CD8-positive, alpha-beta memory T cell (primary cell): Measurements from ENCODE around the gene GLDN. TPM values are rescaled to one million over a fixed set of nuclear protein-coding genes. Genes with fewer than 3 reads are reported as not detected.

Source experiments
- CTCF ChIA-PET: fragments of 350-600 bp; sonication (Branson Sonifier 250); formaldehyde crosslinking; loops from one replicate; lab custom pipeline; 2021; ENCODE audit warnings: antibody characterized with exemption; lab: Charles Lee
- POLR2A ChIA-PET: fragments of 350-600 bp; sonication (Branson Sonifier 250); formaldehyde crosslinking; loops from one replicate; lab custom pipeline; 2021; ENCODE audit warnings: antibody characterized with exemption; lab: Charles Lee
- DNase-seq, 5 donors: peaks; one replicate each; pipeline versions ENCODE4 v3.0.0 to v3.0.0-alpha.2; 2020 to 2022; ENCODE audit warnings: mixed read lengths in 1 of 5
- H3K27ac ChIP-seq: one replicate; pipeline ENCODE4 v1.7.0; 2013; ENCODE audit warnings: low read depth, mild to moderate bottlenecking, low read length, moderate library complexity
- H3K27me3 ChIP-seq: 2 replicates; pipeline ENCODE4 v1.7.0; 2013; ENCODE audit warnings: low read length, mild to moderate bottlenecking; ENCODE audit not compliant: insufficient read depth, poor library complexity, severe bottlenecking
- H3K36me3 ChIP-seq: 2 replicates; pipeline ENCODE4 v1.7.0; 2013; ENCODE audit warnings: mild to moderate bottlenecking, low read length, moderate library complexity; ENCODE audit not compliant: insufficient read depth
- H3K4me1 ChIP-seq: 2 replicates; pipeline ENCODE4 v1.7.0; 2013; ENCODE audit warnings: mild to moderate bottlenecking, low read length, moderate library complexity; ENCODE audit not compliant: insufficient read depth
- H3K4me3 ChIP-seq: 2 replicates; pipeline ENCODE4 v1.7.0; 2013; ENCODE audit warnings: mild to moderate bottlenecking, low read length
- H3K9me3 ChIP-seq: 2 replicates; pipeline ENCODE4 v1.7.0; 2013; ENCODE audit warnings: mild to moderate bottlenecking, low read length
- H3K27ac Mint-ChIP-seq, 8 donors: one replicate each; pipeline ENCODE4 v1.8.0; 2020 to 2021; ENCODE audit warnings: mixed read lengths in 8 of 8, mild to moderate bottlenecking in 6 of 8, inconsistent platforms in 3 of 8, moderate library complexity in 3 of 8
- H3K27me3 Mint-ChIP-seq, 2 donors: one replicate each; pipeline ENCODE4 v1.8.0; 2020 to 2021; ENCODE audit warnings: mixed read lengths in 2 of 2, mild to moderate bottlenecking in 1 of 2, moderate library complexity in 1 of 2
- H3K36me3 Mint-ChIP-seq, 3 donors: one replicate each; pipeline ENCODE4 v1.8.0; 2020 to 2021; ENCODE audit warnings: mixed read lengths in 3 of 3, inconsistent platforms in 1 of 3, mild to moderate bottlenecking in 1 of 3
- H3K4me1 Mint-ChIP-seq, 3 donors: one replicate each; pipeline ENCODE4 v1.8.0; 2020 to 2021; ENCODE audit warnings: mixed read lengths in 3 of 3, inconsistent platforms in 1 of 3, mild to moderate bottlenecking in 1 of 3
- H3K4me3 Mint-ChIP-seq, 7 donors: one replicate each; pipeline ENCODE4 v1.8.0; 2020 to 2021; ENCODE audit warnings: mixed read lengths in 7 of 7, mild to moderate bottlenecking in 6 of 7, moderate library complexity in 4 of 7, inconsistent platforms in 2 of 7
- H3K9me3 Mint-ChIP-seq, 5 donors: one replicate each; pipeline ENCODE4 v1.8.0; 2020 to 2022; ENCODE audit warnings: mixed read lengths in 5 of 5, mild to moderate bottlenecking in 3 of 5, moderate library complexity in 2 of 5, inconsistent platforms in 1 of 5
- polyA plus RNA-seq: library from polyadenylated mRNA; unstranded; fragments of 300-500 nt; fragmentation: Illumina TruSeq; gene quantifications from one replicate; pipeline ENCODE4 v1.2.3, GENCODE V29; 2021
- total RNA-seq, 2 experiments: library from RNA; stranded (reverse); gene quantifications; one replicate each; pipeline ENCODE4 v1.2.3, GENCODE V29; 2021

Gene GLDN
- total and polyA plus RNA-seq, 3 experiments from 2014 or later, result not detected

GRCh38 chr15:51379390-51379789, 37.9 kb downstream of the GLDN start:
- H3K27ac Mint-ChIP-seq, result no peak overlapping the region
- Histone ChIP-seq H3K4me1 (no peaks in the 10 kb centered on the region), H3K27ac (no peak overlapping the region), H3K9me3 (no peaks in the 10 kb centered on the region), H3K27me3 (no peaks in the 10 kb centered on the region), H3K36me3 (no peaks in the 10 kb centered on the region), H3K4me3 (no peak overlapping the region)
- POLR2A ChIA-PET, result no interaction called here
- no peak overlapping the region for H3K4me3 Mint-ChIP-seq
- no peaks in the 10 kb centered on the region for H3K36me3 Mint-ChIP-seq
- no peaks in the 10 kb centered on the region for H3K9me3 Mint-ChIP-seq
- H3K4me1 Mint-ChIP-seq, result no peaks in the 10 kb centered on the region
- no peak for DNase-seq
- CTCF ChIA-PET, result no interaction called here
- H3K27me3 Mint-ChIP-seq, result peaks cover 6 to 25% of the 10 kb centered on the region in 2 donors

DNA sequence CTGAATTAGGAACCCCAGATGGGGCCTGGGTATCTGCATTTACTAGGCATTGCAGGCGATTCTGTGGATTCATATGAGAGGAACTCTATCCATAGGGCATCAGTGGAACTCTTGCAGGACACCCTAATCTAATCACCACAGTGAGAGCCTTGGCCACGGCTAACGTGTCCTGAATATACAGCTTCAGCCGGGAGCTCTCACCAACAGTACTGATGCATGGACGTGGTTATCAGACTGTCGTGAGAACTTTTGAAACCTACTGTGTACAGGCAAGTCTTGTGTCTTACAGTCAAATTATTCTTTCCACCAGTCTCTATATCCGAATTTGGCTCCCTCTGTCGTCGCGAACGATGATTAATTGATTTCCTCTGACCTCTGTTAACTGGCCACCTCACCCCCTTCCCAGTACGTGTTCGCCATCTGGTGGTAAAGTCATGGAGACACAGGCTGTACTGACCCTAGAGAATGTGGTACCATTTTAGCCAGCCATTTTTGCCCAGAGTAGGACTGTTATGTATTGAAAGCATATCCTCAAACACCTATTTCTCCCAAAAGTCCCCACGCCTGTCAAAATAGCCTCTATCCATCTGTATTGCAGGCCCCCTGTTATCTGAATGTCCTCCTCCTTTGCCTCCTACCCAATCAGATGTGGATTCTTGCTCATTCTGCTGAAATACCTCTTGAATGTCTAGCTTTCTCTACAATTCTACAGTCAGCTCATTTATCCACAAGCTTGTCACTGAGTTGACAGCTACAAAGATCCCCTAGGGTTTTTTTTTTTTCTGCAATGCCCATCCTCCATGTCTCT, 39.7 kb downstream of the GLDN start:
- H3K4me3 ChIP-seq, result no peak overlapping the region
- no peak overlapping the region for H3K27ac ChIP-seq
- no peak overlapping the region for H3K4me3 Mint-ChIP-seq
- no peaks in the 10 kb centered on the region for H3K9me3 ChIP-seq
- no peaks in the 10 kb centered on the region for H3K4me1 Mint-ChIP-seq
- H3K36me3 ChIP-seq, result no peaks in the 10 kb centered on the region
- no peaks in the 10 kb centered on the region for H3K4me1 ChIP-seq
- H3K27me3 Mint-ChIP-seq, result peaks cover 6 to 31% of the 10 kb centered on the region in 2 donors
- no peaks in the 10 kb centered on the region for H3K27me3 ChIP-seq
- no peaks in the 10 kb centered on the region for H3K9me3 Mint-ChIP-seq
- H3K36me3 Mint-ChIP-seq, result no peaks in the 10 kb centered on the region
- ChIA-PET POLR2A (no interaction called here), CTCF (no interaction called here)
- DNase-seq, result no peak
- H3K27ac Mint-ChIP-seq, result no peak overlapping the region

GRCh38 chr15:51382787-51383186, 41.3 kb downstream of the GLDN start:
- Histone ChIP-seq H3K27ac (no peak overlapping the region), H3K9me3 (no peaks in the 10 kb centered on the region), H3K36me3 (no peaks in the 10 kb centered on the region), H3K4me3 (no peak overlapping the region), H3K27me3 (no peaks in the 10 kb centered on the region), H3K4me1 (no peaks in the 10 kb centered on the region)
- H3K4me3 Mint-ChIP-seq, result no peak overlapping the region
- no peaks in the 10 kb centered on the region for H3K36me3 Mint-ChIP-seq
- H3K4me1 Mint-ChIP-seq, result no peaks in the 10 kb centered on the region
- ChIA-PET POLR2A (no interaction called here), CTCF (no interaction called here)
- peaks cover 8 to 31% of the 10 kb centered on the region in 2 donors for H3K27me3 Mint-ChIP-seq
- H3K9me3 Mint-ChIP-seq, result peaks cover 0 to 2% (median 0%) of the 10 kb centered on the region in 5 donors
- DNase-seq, result no peak
- H3K27ac Mint-ChIP-seq, result no peak overlapping the region

GRCh38 chr15:51386029-51386428, 44.6 kb downstream of the GLDN start:
- H3K36me3 ChIP-seq, result no peaks in the 10 kb centered on the region
- ChIA-PET CTCF (no interaction called here), POLR2A (no interaction called here)
- peaks cover 0 to 2% (median 0%) of the 10 kb centered on the region in 5 donors for H3K9me3 Mint-ChIP-seq
- DNase-seq, result no peak
- H3K9me3 ChIP-seq, result no peaks in the 10 kb centered on the region
- H3K4me3 Mint-ChIP-seq, result no peak overlapping the region
- no peaks in the 10 kb centered on the region for H3K36me3 Mint-ChIP-seq
- no peaks in the 10 kb centered on the region for H3K4me1 Mint-ChIP-seq
- H3K27ac Mint-ChIP-seq, result no peak overlapping the region
- H3K4me3 ChIP-seq, result no peak overlapping the region
- no peak overlapping the region for H3K27ac ChIP-seq
- no peaks in the 10 kb centered on the region for H3K4me1 ChIP-seq
- H3K27me3 ChIP-seq, result no peaks in the 10 kb centered on the region
- H3K27me3 Mint-ChIP-seq, result peaks cover 8 to 34% of the 10 kb centered on the region in 2 donors

DNA sequence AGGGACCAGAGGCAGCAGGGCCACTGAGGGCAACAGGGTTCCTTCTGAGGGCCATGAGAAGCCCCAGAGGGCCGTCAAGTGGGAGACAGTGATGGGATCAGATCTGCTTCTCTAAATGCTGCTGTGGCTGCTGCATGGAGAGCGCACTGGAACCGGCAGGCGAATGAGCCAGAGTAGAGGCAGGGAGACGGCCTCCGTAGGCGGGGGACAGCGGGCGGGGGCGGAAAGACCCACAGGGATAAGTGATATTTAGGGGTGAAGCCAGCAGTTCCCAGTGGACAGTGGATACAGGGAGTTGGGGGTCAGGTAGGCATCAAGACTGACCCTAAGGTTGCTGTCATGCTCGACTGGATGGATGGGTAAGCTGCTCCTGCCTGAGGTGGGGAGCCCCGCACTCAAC, 45.0 kb downstream of the GLDN start:
- ChIA-PET CTCF (no interaction called here), POLR2A (no interaction called here)
- H3K9me3 Mint-ChIP-seq, result peaks cover 0 to 2% (median 0%) of the 10 kb centered on the region in 5 donors

GRCh38 chr15:51386960-51387698, 45.7 kb downstream of the GLDN start:
- Histone ChIP-seq H3K4me1 (no peaks in the 10 kb centered on the region), H3K9me3 (no peaks in the 10 kb centered on the region), H3K4me3 (no peak overlapping the region), H3K36me3 (no peaks in the 10 kb centered on the region), H3K27me3 (no peaks in the 10 kb centered on the region), H3K27ac (no peak overlapping the region)
- no peak for DNase-seq
- Mint-ChIP-seq H3K9me3 (peaks cover 0 to 2% (median 0%) of the 10 kb centered on the region in 5 donors), H3K4me3 (no peak overlapping the region), H3K27ac (no peak overlapping the region), H3K36me3 (no peaks in the 10 kb centered on the region), H3K27me3 (peaks cover 4 to 26% of the 10 kb centered on the region in 2 donors), H3K4me1 (no peaks in the 10 kb centered on the region)
- ChIA-PET POLR2A (no interaction called here), CTCF (no interaction called here)

More for the DNA sequence above, 45.0 kb downstream of the GLDN start:
- H3K4me3 Mint-ChIP-seq, result no peak overlapping the region
- DNase-seq, result no peak
- H3K27me3 Mint-ChIP-seq, result peaks cover 8 to 32% of the 10 kb centered on the region in 2 donors
- H3K4me3 ChIP-seq, result no peak overlapping the region
- H3K36me3 Mint-ChIP-seq, result no peaks in the 10 kb centered on the region
- H3K4me1 ChIP-seq, result no peaks in the 10 kb centered on the region
- no peaks in the 10 kb centered on the region for H3K9me3 ChIP-seq
- no peak overlapping the region for H3K27ac ChIP-seq
- H3K27ac Mint-ChIP-seq, result no peak overlapping the region
- H3K36me3 ChIP-seq, result no peaks in the 10 kb centered on the region
- H3K4me1 Mint-ChIP-seq, result no peaks in the 10 kb centered on the region
- H3K27me3 ChIP-seq, result no peaks in the 10 kb centered on the region

DNA sequence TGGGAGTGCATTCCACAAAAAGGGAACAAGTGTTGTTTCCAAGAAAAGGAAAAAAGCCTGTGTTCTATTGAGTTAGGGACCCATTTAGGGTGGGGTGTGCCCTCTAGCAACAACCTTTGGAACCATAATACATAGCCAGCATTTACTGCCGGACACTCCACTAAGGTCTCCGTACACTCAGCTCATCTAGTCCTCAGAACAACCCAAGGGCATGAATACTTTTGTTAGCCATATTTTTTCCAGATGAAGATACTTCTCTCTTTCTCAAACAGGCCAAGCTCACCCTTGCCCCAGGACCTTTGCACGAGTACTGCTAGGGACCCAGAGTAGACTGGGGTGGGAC, 46.2 kb downstream of the GLDN start:
- H3K4me3 Mint-ChIP-seq, result no peak overlapping the region
- Histone ChIP-seq H3K36me3 (no peaks in the 10 kb centered on the region), H3K27ac (no peak overlapping the region), H3K9me3 (no peaks in the 10 kb centered on the region), H3K27me3 (no peaks in the 10 kb centered on the region), H3K4me3 (no peak overlapping the region), H3K4me1 (no peaks in the 10 kb centered on the region)
- ChIA-PET CTCF (no interaction called here), POLR2A (no interaction called here)
- no peaks in the 10 kb centered on the region for H3K4me1 Mint-ChIP-seq
- DNase-seq, result no peak
- H3K27me3 Mint-ChIP-seq, result peaks cover 2 to 24% of the 10 kb centered on the region in 2 donors
- no peaks in the 10 kb centered on the region for H3K36me3 Mint-ChIP-seq
- peaks cover 0 to 2% (median 0%) of the 10 kb centered on the region in 5 donors for H3K9me3 Mint-ChIP-seq
- H3K27ac Mint-ChIP-seq, result no peak overlapping the region

DNA sequence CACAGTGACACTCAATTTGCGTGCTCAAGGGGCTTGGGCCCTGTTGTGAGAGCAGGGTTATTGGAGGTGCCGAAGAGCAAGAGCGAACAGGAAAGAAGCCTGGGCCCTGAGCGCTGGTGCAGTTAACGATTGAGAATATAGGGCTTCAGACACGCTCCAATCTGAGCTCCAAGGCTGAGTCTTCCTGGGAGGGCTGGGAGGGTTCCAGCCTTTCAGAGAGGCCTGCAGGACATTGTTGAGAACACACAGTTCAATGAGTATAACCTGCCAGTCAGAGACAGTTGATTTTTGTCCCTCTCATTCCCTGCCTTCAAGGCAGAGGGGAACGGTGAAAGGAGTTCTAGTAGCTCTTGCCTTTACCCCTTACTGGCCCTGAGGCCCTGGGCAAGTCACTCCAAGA, 47.3 kb downstream of the GLDN start:
- peaks cover 2 to 16% of the 10 kb centered on the region in 2 donors for H3K27me3 Mint-ChIP-seq

More for the DNA sequence above, 47.3 kb downstream of the GLDN start:
- no peak for DNase-seq
- no peak overlapping the region for H3K27ac Mint-ChIP-seq
- no peak overlapping the region for H3K4me3 ChIP-seq
- POLR2A ChIA-PET, result no interaction called here
- no peaks in the 10 kb centered on the region for H3K36me3 Mint-ChIP-seq
- H3K4me3 Mint-ChIP-seq, result no peak overlapping the region
- CTCF ChIA-PET, result no interaction called here
- H3K9me3 ChIP-seq, result no peaks in the 10 kb centered on the region
- H3K36me3 ChIP-seq, result no peaks in the 10 kb centered on the region
- peaks cover 0 to 2% (median 0%) of the 10 kb centered on the region in 5 donors for H3K9me3 Mint-ChIP-seq
- H3K27me3 ChIP-seq, result no peaks in the 10 kb centered on the region
- no peak overlapping the region for H3K27ac ChIP-seq
- H3K4me1 ChIP-seq, result no peaks in the 10 kb centered on the region
- H3K4me1 Mint-ChIP-seq, result no peaks in the 10 kb centered on the region
